IPS DF 4.7 (cell line): ENCODE results near the gene CHTF18.

ENCODE experiments used
- DNase-seq: peaks from one replicate; pipeline ENCODE4 v3.0.0-alpha.2; 2013; ENCODE audit warnings: low spot score; ENCODE audit errors: extremely low read depth

The CHTF18 gene

DNA sequence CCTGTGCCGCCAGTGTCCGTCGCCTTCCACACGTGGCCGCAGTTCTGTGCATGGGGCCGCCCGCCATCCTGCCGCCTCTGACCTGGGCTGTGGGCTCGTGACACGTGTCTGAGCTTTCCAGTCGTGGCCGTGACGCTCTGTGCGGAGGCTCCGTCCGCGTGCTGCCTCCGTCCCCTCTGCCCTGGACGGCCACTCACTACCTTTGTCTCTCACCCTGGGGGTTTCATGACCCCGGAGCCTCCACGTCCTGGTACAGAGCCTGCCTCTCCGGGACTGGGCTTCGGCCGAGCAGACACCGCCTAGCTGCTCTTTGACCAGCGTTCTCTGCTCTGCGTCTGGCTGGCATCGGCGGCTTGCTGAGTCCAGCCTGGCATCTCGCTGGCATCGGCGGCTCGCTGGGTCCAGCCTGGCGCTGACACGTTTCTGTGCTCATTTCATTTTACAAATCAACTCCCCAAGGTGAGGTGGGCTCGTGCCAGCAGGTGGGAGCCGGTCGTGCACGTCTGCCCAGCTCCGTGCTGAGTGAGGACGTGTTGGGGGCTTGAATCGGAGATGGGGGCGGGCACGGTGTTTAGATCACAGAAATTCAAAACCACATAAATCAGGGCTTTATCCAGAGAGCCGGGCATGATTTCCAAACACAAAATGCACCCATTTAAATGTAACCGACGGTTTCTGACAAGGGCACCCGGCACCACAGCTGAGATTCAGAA, 56.4 kb downstream of the CHTF18 start:
- DNase-seq, result no peak

DNA sequence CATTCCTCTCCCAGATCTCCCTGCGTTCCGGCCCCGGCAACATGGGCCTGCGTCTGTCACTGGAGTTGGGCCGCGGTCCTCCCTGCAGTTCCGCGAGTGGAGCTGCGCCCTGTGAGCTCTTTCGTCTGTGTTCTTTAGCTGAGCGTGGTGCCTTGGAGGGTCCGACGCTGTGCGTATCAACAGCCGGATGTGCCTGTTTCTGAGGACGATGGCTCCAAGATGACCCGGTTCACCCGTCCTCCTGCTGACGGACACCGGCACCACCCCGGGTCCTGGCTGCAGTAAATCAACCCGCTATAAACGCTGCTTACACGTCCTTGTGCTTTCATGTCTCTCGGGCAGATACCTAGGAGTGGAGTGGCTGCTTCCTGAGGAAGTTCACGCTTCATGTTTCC, 56.9 kb downstream of the CHTF18 start:
- no peak for DNase-seq

DNA sequence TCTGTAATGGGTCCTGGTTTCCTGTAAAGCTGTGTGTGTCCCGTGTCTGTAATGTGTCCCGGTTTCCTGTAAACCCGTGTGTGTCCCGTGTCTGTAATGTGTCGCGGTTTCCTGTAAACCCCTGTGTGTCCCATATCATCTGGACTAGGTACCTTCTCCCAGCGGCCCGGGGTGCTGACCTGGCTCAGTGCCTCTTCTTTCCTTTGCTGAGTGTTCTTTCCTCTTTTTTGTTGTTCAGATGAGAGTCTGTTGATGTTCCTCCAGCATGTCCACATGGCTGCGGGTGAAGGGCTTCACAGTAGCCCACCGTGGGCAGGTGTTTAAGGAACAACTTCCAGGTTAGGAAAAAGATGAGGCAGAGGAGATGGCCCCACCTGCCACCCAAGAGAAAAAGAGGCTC, 58.7 kb downstream of the CHTF18 start:
- no peak for DNase-seq
